Endothelial cell of umbilical vein (primary cell): ENCODE data around the gene SCN9A. TPM values are rescaled to one million over a fixed set of nuclear protein-coding genes. Genes with fewer than 3 reads are reported as not detected.

ENCODE experiments used
- BruUV-seq: library from RNA; stranded (reverse); fragments of 400-500 nt; replicated peaks from 2 replicates; lab custom pipeline; 2021; lab: Mats Ljungman, UMichigan
- CTCF ChIA-PET: fragments of 300-600, 350-600 bp; sonication (Branson Sonifier 250); formaldehyde crosslinking; loops from one replicate; lab custom pipeline; 2021; ENCODE audit warnings: antibody characterized with exemption, inconsistent platforms; lab: Charles Lee
- POLR2A ChIA-PET: fragments of 300-600, 350-600 bp; sonication (Branson Sonifier 250); formaldehyde crosslinking; loops from one replicate; lab custom pipeline; 2021; ENCODE audit warnings: antibody characterized with exemption, inconsistent platforms; lab: Charles Lee
- DNase-seq: peaks from one replicate; pipeline ENCODE4 v3.0.0-alpha.2; 2011; ENCODE audit warnings: low read depth, low spot score
- FAIRE-seq: peaks from 2 replicates; lab custom pipeline; 2011; peaks lifted over from hg19 to GRCh38; lab: Jason Lieb, UNC
- H2AFZ ChIP-seq: 2 replicates; pipeline ENCODE4 v1.6.0; 2012; ENCODE audit warnings: low read depth, low read length, control low read depth, inconsistent platforms
- H3K27ac ChIP-seq: 2 replicates; pipeline ENCODE4 v1.5.1; 2011; ENCODE audit warnings: low read depth, mild to moderate bottlenecking, control low read depth, low read length, moderate library complexity; ENCODE audit not compliant: insufficient read depth
- H3K27me3 ChIP-seq, 2 experiments: 2 replicates each; pipeline versions ENCODE4 v1.6.0 to v1.6.1; 2011; ENCODE audit warnings: low read length in 2 of 2, mixed read lengths in 1 of 2; ENCODE audit not compliant: control insufficient read depth in 2 of 2, insufficient read depth in 2 of 2
- H3K36me3 ChIP-seq, 2 experiments: 2 replicates in 1 of 2; 3 replicates in 1 of 2; pipeline ENCODE4 v1.5.1; 2011; ENCODE audit warnings: low read length in 2 of 2, mild to moderate bottlenecking in 1 of 2, moderate library complexity in 1 of 2; ENCODE audit not compliant: control insufficient read depth in 2 of 2, insufficient read depth in 2 of 2; ENCODE audit errors: extremely low read depth in 1 of 2
- H3K4me1 ChIP-seq: 3 replicates; pipeline ENCODE4 v1.5.1; 2011; ENCODE audit warnings: mild to moderate bottlenecking, low read length; ENCODE audit not compliant: control insufficient read depth, insufficient read depth; ENCODE audit errors: extremely low read depth
- H3K4me2 ChIP-seq: 2 replicates; pipeline ENCODE4 v1.6.1; 2011; ENCODE audit warnings: low read length, control low read depth, mixed read lengths; ENCODE audit not compliant: insufficient read depth
- H3K4me3 ChIP-seq, 3 experiments: fragments of 200-600 bp in 1 of 3; sonication (generic), shearing (Covaris generic) in 1 of 3; replicated peaks in 1 of 3; 2 replicates each; pipeline ENCODE4 v1.5.1; 2011 to 2016; ENCODE audit warnings: control low read depth in 3 of 3, low read length in 3 of 3, mild to moderate bottlenecking in 2 of 3, inconsistent platforms in 1 of 3, low read depth in 1 of 3, moderate library complexity in 1 of 3; ENCODE audit not compliant: insufficient read depth in 1 of 3
- H3K79me2 ChIP-seq: 2 replicates; pipeline ENCODE4 v1.6.0; 2012; ENCODE audit warnings: low read length, inconsistent platforms; ENCODE audit not compliant: control insufficient read depth, insufficient read depth
- H3K9ac ChIP-seq: replicated peaks from 2 replicates; pipeline ENCODE3; 2011; ENCODE audit warnings: low read length, control low read depth; ENCODE audit not compliant: insufficient read depth; ENCODE audit errors: extremely low read depth
- H3K9me1 ChIP-seq: replicated peaks from 3 replicates; pipeline ENCODE4 v1.6.0; 2011; ENCODE audit warnings: mild to moderate bottlenecking, low read length; ENCODE audit not compliant: control insufficient read depth, insufficient read depth; ENCODE audit errors: extremely low read depth
- H3K9me3 ChIP-seq: replicated peaks from 2 replicates; pipeline ENCODE4 v1.5.1; 2012; ENCODE audit warnings: low read length, inconsistent platforms; ENCODE audit not compliant: control insufficient read depth, insufficient read depth
- H4K20me1 ChIP-seq: replicated peaks from 2 replicates; pipeline ENCODE3; 2011; ENCODE audit warnings: mild to moderate bottlenecking, low read length; ENCODE audit not compliant: control insufficient read depth, insufficient read depth; ENCODE audit errors: extremely low read depth
- EZH2 ChIP-seq: IDR thresholded peaks from 2 replicates; pipeline ENCODE4 v1.6.1; 2012; ENCODE audit warnings: borderline replicate concordance, low read depth, mild to moderate bottlenecking, moderate library complexity, low read length, inconsistent platforms; ENCODE audit not compliant: severe bottlenecking
- FOS ChIP-seq: IDR thresholded peaks from 2 replicates; pipeline ENCODE4 v1.6.1; 2011; ENCODE audit warnings: mild to moderate bottlenecking, low read length, moderate library complexity, borderline replicate concordance; ENCODE audit not compliant: insufficient read depth
- GATA2 ChIP-seq: IDR thresholded peaks from 2 replicates; pipeline ENCODE4 v1.7.0; 2011; ENCODE audit warnings: low read depth, mild to moderate bottlenecking, moderate library complexity, mixed read lengths, low read length; ENCODE audit not compliant: insufficient read length, insufficient read depth
- JUN ChIP-seq: IDR thresholded peaks from 2 replicates; pipeline ENCODE4 v1.6.1; 2011; ENCODE audit warnings: borderline replicate concordance, low read depth; ENCODE audit not compliant: insufficient read length, insufficient read depth
- MYC ChIP-seq: IDR thresholded peaks from one replicate; pipeline ENCODE4 v1.6.1; 2011; ENCODE audit warnings: mild to moderate bottlenecking, low read depth, low read length
- POLR2A ChIP-seq: IDR thresholded peaks from 2 replicates; pipeline ENCODE4 v1.6.1; 2012; ENCODE audit warnings: low read depth, mild to moderate bottlenecking, control low read depth, low read length
- POLR2AphosphoS5 ChIP-seq: IDR thresholded peaks from 2 replicates; pipeline ENCODE4 v1.6.1; 2012; ENCODE audit warnings: low read depth, mild to moderate bottlenecking, control low read depth, low read length, moderate library complexity; ENCODE audit not compliant: insufficient read depth
- dilution Hi-C: fragments of 300-500 bp; cut with MboI; formaldehyde crosslinking; loops from one replicate; pipeline ENCODE4 v1.15.0; 2019; ENCODE audit warnings: low sequenced_read_pairs; ENCODE audit not compliant: extremely low pct_ligation_motif_present
- intact Hi-C: fragments of 100-400 bp; cut with micrococcal nuclease; formaldehyde crosslinking; loops from one replicate; pipeline ENCODE4 v1.10.0; 2022
- polyA plus RNA-seq, 4 experiments: library from polyadenylated mRNA; depleted of rRNA in 3 of 4; stranded (reverse) in 3 of 4; unstranded in 1 of 4; fragments of >200 nt; gene quantifications; 2 replicates each; pipeline versions ENCODE4 v1.2.1 to v1.2.3, GENCODE V29; 2011 to 2012; ENCODE audit warnings: missing spikeins in 1 of 4
- total RNA-seq: library from RNA; stranded (reverse); gene quantifications from 2 replicates; pipeline ENCODE4 v1.2.3, GENCODE V29; 2021
- TF ChIP-seq, protein P1 (sequence below): IDR thresholded peaks from 2 replicates; pipeline ENCODE4 v1.6.1; 2011; ENCODE audit not compliant: insufficient read depth, insufficient read length
- TF ChIP-seq, protein P2 (sequence below), 2 donors: IDR thresholded peaks; 1 replicate in 1 of 2; 2 replicates in 1 of 2; pipeline ENCODE4 v1.5.1; 2011; ENCODE audit warnings: low read length in 2 of 2, mild to moderate bottlenecking in 2 of 2, moderate library complexity in 2 of 2, control low read depth in 1 of 2, inconsistent platforms in 1 of 2, low read depth in 1 of 2; ENCODE audit not compliant: insufficient read depth in 1 of 2; ENCODE audit errors: extremely low read depth in 1 of 2

The SCN9A gene
- total and polyA plus RNA-seq, 2 donors (not counting 3 experiments of a cell fraction or from before 2014, with no cell fraction given) = 0.88 to 1.6 TPM

DNA sequence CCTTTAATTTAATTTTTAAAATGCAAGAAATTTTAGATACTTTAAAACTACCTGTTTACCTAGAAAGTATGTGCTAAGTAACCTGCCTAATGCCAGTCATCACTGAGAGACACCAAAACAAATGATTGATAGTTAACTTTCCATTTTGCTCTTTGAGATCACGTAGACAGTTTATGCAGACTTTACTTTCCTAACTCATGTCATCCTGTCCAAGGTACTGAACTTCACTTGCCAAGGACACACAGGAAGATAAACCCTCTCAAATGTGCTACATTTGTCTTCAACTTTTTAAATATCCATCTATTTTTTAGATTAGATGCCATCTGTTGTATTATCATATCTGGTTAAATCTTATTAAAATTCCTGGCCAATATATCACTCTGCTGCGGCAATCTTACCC lies 227.9 kb downstream of the SCN9A start:
- H3K79me2 ChIP-seq = no peaks in the 10 kb centered on the region
- H3K4me3 ChIP-seq = no peak overlapping the region
- BruUV-seq = no TSS peak
- no peaks in the 10 kb centered on the region for H3K27me3 ChIP-seq
- H2AFZ ChIP-seq = no peak overlapping the region
- H3K27ac ChIP-seq = no peak overlapping the region
- no peaks in the 10 kb centered on the region for H3K9me3 ChIP-seq
- FAIRE-seq (no peak), DNase-seq (no peak)
- ChIA-PET POLR2A (no interaction called here), CTCF (no interaction called here)
- H3K9me1 ChIP-seq = no peaks in the 10 kb centered on the region
- intact Hi-C loops (no loop called here), dilution Hi-C loops (no loop called here)
- H3K4me2 ChIP-seq = no peak overlapping the region
- no peaks in the 10 kb centered on the region for H3K4me1 ChIP-seq
- TF ChIP-seq GATA2 (no peak), JUN (no peak), POLR2A (no peak), POLR2AphosphoS5 (no peak), MYC (no peak), FOS (no peak), EZH2 (no peak)
- TF ChIP-seq, protein P1, sequence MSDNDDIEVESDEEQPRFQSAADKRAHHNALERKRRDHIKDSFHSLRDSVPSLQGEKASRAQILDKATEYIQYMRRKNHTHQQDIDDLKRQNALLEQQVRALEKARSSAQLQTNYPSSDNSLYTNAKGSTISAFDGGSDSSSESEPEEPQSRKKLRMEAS = no peak
- TF ChIP-seq, protein P2, sequence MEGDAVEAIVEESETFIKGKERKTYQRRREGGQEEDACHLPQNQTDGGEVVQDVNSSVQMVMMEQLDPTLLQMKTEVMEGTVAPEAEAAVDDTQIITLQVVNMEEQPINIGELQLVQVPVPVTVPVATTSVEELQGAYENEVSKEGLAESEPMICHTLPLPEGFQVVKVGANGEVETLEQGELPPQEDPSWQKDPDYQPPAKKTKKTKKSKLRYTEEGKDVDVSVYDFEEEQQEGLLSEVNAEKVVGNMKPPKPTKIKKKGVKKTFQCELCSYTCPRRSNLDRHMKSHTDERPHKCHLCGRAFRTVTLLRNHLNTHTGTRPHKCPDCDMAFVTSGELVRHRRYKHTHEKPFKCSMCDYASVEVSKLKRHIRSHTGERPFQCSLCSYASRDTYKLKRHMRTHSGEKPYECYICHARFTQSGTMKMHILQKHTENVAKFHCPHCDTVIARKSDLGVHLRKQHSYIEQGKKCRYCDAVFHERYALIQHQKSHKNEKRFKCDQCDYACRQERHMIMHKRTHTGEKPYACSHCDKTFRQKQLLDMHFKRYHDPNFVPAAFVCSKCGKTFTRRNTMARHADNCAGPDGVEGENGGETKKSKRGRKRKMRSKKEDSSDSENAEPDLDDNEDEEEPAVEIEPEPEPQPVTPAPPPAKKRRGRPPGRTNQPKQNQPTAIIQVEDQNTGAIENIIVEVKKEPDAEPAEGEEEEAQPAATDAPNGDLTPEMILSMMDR (IDR thresholded peaks at IDR 0.05; ENCODE audit: extremely low read depth in 1 of 2, insufficient read depth in 1 of 2, low read depth in 1 of 2, low read length in 2 of 2) = no peak
- H3K9ac ChIP-seq = no peak overlapping the region
- H3K36me3 ChIP-seq = no peaks in the 10 kb centered on the region
- H4K20me1 ChIP-seq = no peaks in the 10 kb centered on the region

Other genes with a start within 250 kb of the SCN9A start
- gene SCN1A, start 247.9 kb downstream of the SCN9A start, total RNA-seq = not detected in 2 replicates
- gene SCN1A, start 247.9 kb downstream of the SCN9A start, polyA plus RNA-seq = not detected in 2 replicates
- not detected in 2 replicates for gene SCN7A, start 118.3 kb upstream of the SCN9A start, total RNA-seq
- not detected in 2 replicates for gene SCN7A, start 118.3 kb upstream of the SCN9A start, polyA plus RNA-seq